ENCODE results near the gene DDX49. TPM values are rescaled to one million over a fixed set of nuclear protein-coding genes. Genes with fewer than 3 reads are reported as not detected.

The DDX49 gene
- total RNA-seq, 4 donors from 2014 or later: 47.0 to 80.7 (median 60.6) TPM

- Histone ChIP-seq H3K27ac (no peak overlapping the region), H3K4me1 (peaks cover 0 to 5% (median 0%) of the 10 kb centered on the region in 3 donors), H3K27me3 (peaks cover 0 to 41% (median 0%) of the 10 kb centered on the region in 4 donors), H3K36me3 (no peaks in the 10 kb centered on the region), H3K4me3 (no peak overlapping the region), H3K9me3 (no peaks in the 10 kb centered on the region)
- intact Hi-C loops (cut with DNase I): no loop called here
- WGBS, 2 donors: 72 to 93% methylated on average over 3 to 12 of the region's 14 CpGs
- no peak for DNase-seq
- TF ChIP-seq POLR2A (IDR thresholded peaks at IDR 0.05) (no peak), CTCF (IDR thresholded peaks at IDR 0.05) (no peak)
Observed at GRCh38 chr19:18946918-18947317, 27.4 kb downstream of the DDX49 start.

- Histone ChIP-seq H3K4me1 (peaks cover 0 to 19% (median 6%) of the 10 kb centered on the region in 3 donors), H3K36me3 (no peaks in the 10 kb centered on the region), H3K27me3 (peaks cover 0 to 37% (median 0%) of the 10 kb centered on the region in 4 donors), H3K4me3 (no peak overlapping the region), H3K27ac (no peak overlapping the region), H3K9me3 (no peaks in the 10 kb centered on the region)
- no peak for DNase-seq
- WGBS, 2 donors: 65 to 91% methylated on average over 5 to 8 of the region's 15 CpGs
- intact Hi-C loops (cut with DNase I): no loop called here
- TF ChIP-seq POLR2A (IDR thresholded peaks at IDR 0.05): no peak
- no peak for TF ChIP-seq CTCF (IDR thresholded peaks at IDR 0.05)
Observed at GRCh38 chr19:18948075-18948975, 28.8 kb downstream of the DDX49 start.

DNA sequence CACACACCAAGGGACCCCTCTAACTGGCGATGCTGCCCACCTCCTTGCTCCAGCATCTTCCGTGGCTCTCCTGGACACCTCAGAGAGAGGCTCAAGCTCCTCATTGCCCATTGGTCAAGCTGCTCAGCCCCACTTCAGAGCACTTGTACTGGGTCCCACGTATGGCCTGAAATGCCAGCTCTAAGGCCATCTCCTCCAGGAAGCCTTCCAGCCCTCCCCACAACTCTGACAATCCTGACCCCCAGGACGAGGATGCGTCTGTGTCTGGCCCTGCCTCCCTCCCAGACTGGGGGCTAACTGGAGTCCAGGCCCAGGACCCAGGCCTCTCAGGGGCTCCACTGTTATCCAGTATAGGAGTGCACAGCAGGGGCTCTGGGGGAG is 29.5 kb downstream of the DDX49 start:
- Histone ChIP-seq H3K9me3 (no peaks in the 10 kb centered on the region), H3K36me3 (no peaks in the 10 kb centered on the region), H3K27me3 (peaks cover 0 to 42% (median 0%) of the 10 kb centered on the region in 4 donors), H3K27ac (no peak overlapping the region), H3K4me1 (peaks cover 0 to 19% (median 6%) of the 10 kb centered on the region in 3 donors), H3K4me3 (no peak overlapping the region)
- no peak for TF ChIP-seq POLR2A (IDR thresholded peaks at IDR 0.05)
- TF ChIP-seq CTCF (IDR thresholded peaks at IDR 0.05): no peak
- DNase-seq: no peak
- 63 to 80% methylated on average over 1 to 2 of the region's 5 CpGs for WGBS, 2 donors
- intact Hi-C loops (cut with DNase I): no loop called here

DNA sequence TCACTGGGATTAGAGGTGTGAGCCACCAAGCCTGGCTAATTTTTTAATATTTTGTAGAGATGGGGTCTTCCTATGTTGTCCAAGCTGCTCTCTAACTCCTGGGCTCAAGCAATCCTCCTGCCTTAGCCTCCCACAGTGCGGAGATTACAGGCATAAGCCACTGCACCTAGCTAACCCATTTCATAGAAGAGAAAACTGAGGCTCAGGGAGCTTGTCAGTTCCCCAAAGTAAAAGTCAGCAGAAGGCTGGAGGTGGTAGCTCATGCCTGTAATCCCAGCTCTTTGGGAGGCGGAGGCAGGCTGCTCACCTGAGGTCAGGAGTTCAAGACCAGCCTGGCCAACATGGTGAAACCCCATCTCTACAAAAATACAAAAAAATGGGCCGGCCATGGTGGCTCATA is 30.3 kb downstream of the DDX49 start:
- WGBS, 2 donors: 92 to 94% methylated on average over 2 of the region's 3 CpGs

More for the DNA sequence above, 30.3 kb downstream of the DDX49 start:
- Histone ChIP-seq H3K27ac (no peak overlapping the region), H3K36me3 (no peaks in the 10 kb centered on the region), H3K4me1 (peaks cover 0 to 19% (median 6%) of the 10 kb centered on the region in 3 donors), H3K4me3 (no peak overlapping the region), H3K9me3 (no peaks in the 10 kb centered on the region), H3K27me3 (peaks cover 0 to 41% (median 0%) of the 10 kb centered on the region in 4 donors)
- intact Hi-C loops (cut with DNase I): no loop called here
- TF ChIP-seq CTCF (IDR thresholded peaks at IDR 0.05) (no peak), POLR2A (IDR thresholded peaks at IDR 0.05) (no peak)
- no peak for DNase-seq
